ENCODE measurements around the gene TPPP2. TPM values are rescaled to one million over a fixed set of nuclear protein-coding genes. Genes with fewer than 3 reads are reported as not detected.

Gene TPPP2
- total and polyA plus RNA-seq, 4 donors, result 1.5 to 5.9 (median 1.6) TPM

DNA sequence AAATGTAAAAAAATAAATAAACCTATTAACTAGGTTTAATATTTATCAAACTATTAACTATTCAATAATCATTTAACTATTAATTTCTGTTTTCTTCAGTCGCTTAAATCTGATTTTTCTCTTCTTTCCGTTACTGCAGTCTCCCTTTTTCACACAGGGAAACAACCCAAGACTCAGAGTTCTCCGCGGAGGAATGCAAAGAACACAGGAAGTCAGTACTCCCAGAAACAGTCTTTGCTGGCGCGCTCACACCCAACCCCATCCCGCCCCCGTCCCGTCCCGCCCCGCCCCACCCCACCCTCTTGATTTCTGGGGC, 40.6 kb upstream of the TPPP2 start (continued):
- TF ChIP-seq CTCF (IDR thresholded peaks at IDR 0.05; ENCODE audit: low read depth, low read length, missing input control) (no peak), RAD21 (IDR thresholded peaks at IDR 0.05) (no peak), TAF1 (conservative IDR thresholded peaks at IDR 0.05) (no peak), EGR1 (IDR thresholded peaks at IDR 0.05; ENCODE audit: low read depth in 2 of 2) (no peak), RXRA (IDR thresholded peaks at IDR 0.05) (no peak)

DNA sequence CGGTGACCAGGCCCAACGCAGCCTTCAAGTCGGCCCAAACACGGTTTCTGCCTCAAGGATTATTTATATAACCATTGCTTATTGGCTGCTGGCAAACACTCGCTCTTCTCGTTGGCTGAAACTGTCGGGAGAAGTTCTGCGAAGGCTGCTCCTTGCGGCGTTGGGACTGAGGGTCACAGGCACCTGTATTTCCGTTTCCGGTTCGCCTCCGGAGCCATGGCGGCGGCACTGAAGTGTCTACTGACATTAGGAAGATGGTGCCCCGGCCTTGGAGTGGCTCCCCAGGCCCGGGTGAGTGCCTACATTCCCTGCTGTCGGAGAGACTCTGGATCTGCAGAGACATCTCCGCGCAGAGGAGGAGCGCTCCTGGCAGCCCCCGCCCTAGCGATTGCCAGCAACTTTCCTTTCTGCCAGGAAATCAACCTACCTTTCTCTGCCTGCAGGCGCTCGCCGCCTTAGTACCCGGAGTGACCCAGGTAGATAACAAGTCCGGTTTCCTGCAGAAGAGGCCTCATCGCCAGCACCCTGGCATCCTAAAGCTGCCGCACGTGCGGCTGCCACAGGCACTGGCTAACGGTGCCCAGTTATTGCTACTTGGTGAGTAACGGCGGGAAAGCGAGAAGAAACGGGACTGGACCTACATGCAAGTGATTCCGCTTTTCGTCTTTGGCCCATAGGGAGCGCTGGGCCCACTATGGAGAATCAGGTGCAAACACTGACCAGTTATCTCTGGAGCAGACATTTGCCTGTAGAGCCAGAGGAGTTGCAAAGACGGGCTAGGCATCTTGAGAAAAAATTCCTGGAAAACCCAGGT, 40.0 kb upstream of the TPPP2 start, which contains the start of gene METTL17:
TSS of gene METTL17 (plus strand) at position 194 of the 814 bp plus-strand sequence. CDS start at position 217, 23 bp downstream.
- under 1% methylated on average over 42 of the region's 42 CpGs for WGBS
- Histone ChIP-seq H3K27ac (ENCODE audit: low read depth in 1 of 2, low read length in 2 of 2) (peak within 1 kb of the TSS; percentile 50 to 79), H3K4me1 (ENCODE audit: control insufficient read depth in 4 of 4, insufficient read depth in 4 of 4, low read length in 3 of 4) (peaks cover 3 to 18% (median 16%) of the 10 kb centered on the region in 4 donors), H3K9me3 (ENCODE audit: control insufficient read depth in 4 of 4, low read length in 3 of 4) (no peaks in the 10 kb centered on the region), H3K27me3 (ENCODE audit: control insufficient read depth in 4 of 4, insufficient read depth in 4 of 4, low read length in 3 of 4) (no peaks in the 10 kb centered on the region), H3K36me3 (ENCODE audit: control insufficient read depth in 4 of 4, insufficient read depth in 3 of 4, low read depth in 1 of 4, low read length in 3 of 4) (peaks cover 5 to 30% (median 25%) of the 10 kb centered on the region in 4 donors), H3K4me3 (ENCODE audit: low read depth in 1 of 3, low read length in 3 of 3) (peak within 1 kb of the TSS; percentile 66 to 100 (median 99)), H3K9ac (ENCODE audit: low read depth in 1 of 2, low read length in 2 of 2) (peak within 1 kb of the TSS; percentile 76 to 79)
- DNase-seq (ENCODE audit: low spot score), result peak; percentile 81
- TF ChIP-seq FOXA1 (IDR thresholded peaks at IDR 0.05) (peak; percentile 20), CTCF (IDR thresholded peaks at IDR 0.05; ENCODE audit: low read depth, low read length, missing input control) (peak; percentile 11), GABPA (IDR thresholded peaks at IDR 0.05 in 1 of 2, conservative IDR thresholded peaks at IDR 0.05 in 1 of 2) (peak; percentile 90 to 96), NR2F2 (IDR thresholded peaks at IDR 0.05) (peak; percentile 63), YY1 (IDR thresholded peaks at IDR 0.05) (peak; percentile 97), SP1 (IDR thresholded peaks at IDR 0.05) (peak; percentile 82), HNF4A (conservative IDR thresholded peaks at IDR 0.05) (peak; percentile 21 to 37), HNF4G (IDR thresholded peaks at IDR 0.05) (no peak), EGR1 (IDR thresholded peaks at IDR 0.05; ENCODE audit: low read depth in 2 of 2) (peak in 1 of 2 donors; percentile 46), ZBTB33 (IDR thresholded peaks at IDR 0.05) (peak; percentile 37), RAD21 (IDR thresholded peaks at IDR 0.05) (peak; percentile 17 to 37), JUND (IDR thresholded peaks at IDR 0.05) (no peak), FOXA2 (IDR thresholded peaks at IDR 0.05) (no peak), RXRA (IDR thresholded peaks at IDR 0.05) (peak; percentile 16 to 39), TAF1 (conservative IDR thresholded peaks at IDR 0.05) (no peak)
- TF ChIP-seq, protein P1, sequence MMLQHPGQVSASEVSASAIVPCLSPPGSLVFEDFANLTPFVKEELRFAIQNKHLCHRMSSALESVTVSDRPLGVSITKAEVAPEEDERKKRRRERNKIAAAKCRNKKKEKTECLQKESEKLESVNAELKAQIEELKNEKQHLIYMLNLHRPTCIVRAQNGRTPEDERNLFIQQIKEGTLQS (IDR thresholded peaks at IDR 0.05), result no peak
- TF ChIP-seq, protein P2, sequence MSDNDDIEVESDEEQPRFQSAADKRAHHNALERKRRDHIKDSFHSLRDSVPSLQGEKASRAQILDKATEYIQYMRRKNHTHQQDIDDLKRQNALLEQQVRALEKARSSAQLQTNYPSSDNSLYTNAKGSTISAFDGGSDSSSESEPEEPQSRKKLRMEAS (IDR thresholded peaks at IDR 0.05), result peak; percentile 58
- TF ChIP-seq, protein P3, sequence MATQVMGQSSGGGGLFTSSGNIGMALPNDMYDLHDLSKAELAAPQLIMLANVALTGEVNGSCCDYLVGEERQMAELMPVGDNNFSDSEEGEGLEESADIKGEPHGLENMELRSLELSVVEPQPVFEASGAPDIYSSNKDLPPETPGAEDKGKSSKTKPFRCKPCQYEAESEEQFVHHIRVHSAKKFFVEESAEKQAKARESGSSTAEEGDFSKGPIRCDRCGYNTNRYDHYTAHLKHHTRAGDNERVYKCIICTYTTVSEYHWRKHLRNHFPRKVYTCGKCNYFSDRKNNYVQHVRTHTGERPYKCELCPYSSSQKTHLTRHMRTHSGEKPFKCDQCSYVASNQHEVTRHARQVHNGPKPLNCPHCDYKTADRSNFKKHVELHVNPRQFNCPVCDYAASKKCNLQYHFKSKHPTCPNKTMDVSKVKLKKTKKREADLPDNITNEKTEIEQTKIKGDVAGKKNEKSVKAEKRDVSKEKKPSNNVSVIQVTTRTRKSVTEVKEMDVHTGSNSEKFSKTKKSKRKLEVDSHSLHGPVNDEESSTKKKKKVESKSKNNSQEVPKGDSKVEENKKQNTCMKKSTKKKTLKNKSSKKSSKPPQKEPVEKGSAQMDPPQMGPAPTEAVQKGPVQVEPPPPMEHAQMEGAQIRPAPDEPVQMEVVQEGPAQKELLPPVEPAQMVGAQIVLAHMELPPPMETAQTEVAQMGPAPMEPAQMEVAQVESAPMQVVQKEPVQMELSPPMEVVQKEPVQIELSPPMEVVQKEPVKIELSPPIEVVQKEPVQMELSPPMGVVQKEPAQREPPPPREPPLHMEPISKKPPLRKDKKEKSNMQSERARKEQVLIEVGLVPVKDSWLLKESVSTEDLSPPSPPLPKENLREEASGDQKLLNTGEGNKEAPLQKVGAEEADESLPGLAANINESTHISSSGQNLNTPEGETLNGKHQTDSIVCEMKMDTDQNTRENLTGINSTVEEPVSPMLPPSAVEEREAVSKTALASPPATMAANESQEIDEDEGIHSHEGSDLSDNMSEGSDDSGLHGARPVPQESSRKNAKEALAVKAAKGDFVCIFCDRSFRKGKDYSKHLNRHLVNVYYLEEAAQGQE (IDR thresholded peaks at IDR 0.05), result no peak

All from liver (tissue), 9 donors.